ENCODE measurements around the gene ARHGAP19. TPM values are rescaled to one million over a fixed set of nuclear protein-coding genes. Genes with fewer than 3 reads are reported as not detected.

The ARHGAP19 gene
- total and polyA plus RNA-seq, 5 donors from 2014 or later = 4.4 to 12.9 (median 8.0) TPM

DNA sequence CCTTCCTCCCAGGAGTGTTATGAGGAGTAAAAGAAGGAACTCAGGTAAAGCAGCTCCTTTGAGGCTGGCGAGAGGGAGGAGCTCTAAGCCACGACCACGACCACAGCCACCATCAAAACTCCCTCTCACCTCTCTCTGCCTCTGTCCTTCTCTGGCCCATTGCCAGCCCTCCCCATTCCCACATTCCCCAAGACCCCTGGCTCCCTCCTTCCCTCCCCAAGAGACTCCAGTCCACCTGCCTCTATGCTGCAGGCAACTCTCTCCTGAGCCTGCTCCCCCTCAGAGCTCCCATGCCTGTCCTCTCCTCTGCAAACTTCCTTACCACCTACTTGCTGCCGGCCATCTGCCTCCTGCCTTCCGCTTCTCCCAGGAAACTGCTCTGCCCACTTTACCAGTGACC lies 116.2 kb downstream of the ARHGAP19 start:
- Mint-ChIP-seq H3K27ac (no peak overlapping the region), H3K9me3 (no peaks in the 10 kb centered on the region), H3K4me1 (peaks cover 0 to 1% (median 0%) of the 10 kb centered on the region in 4 donors), H3K4me3 (no peak overlapping the region), H3K27me3 (peaks cover 18% of the 10 kb centered on the region), H3K36me3 (no peaks in the 10 kb centered on the region)
- Histone ChIP-seq H3K27me3 (ENCODE audit: control insufficient read depth, insufficient read depth, low read length) (peaks cover 6% of the 10 kb centered on the region), H3K36me3 (ENCODE audit: control insufficient read depth, insufficient read depth, low read length) (no peaks in the 10 kb centered on the region), H3K9me3 (ENCODE audit: control insufficient read depth in 2 of 2, low read length in 2 of 2) (no peaks in the 10 kb centered on the region), H3K4me1 (ENCODE audit: control insufficient read depth, insufficient read depth, low read length, poor library complexity, severe bottlenecking) (no peaks in the 10 kb centered on the region), H3K4me3 (ENCODE audit: low read depth, low read length) (no peak overlapping the region), H3K27ac (ENCODE audit: insufficient read depth, low read length, poor library complexity, severe bottlenecking) (no peak overlapping the region)
- ATAC-seq (ENCODE audit: low read depth in 2 of 2) (no peak), DNase-seq (no peak)

DNA sequence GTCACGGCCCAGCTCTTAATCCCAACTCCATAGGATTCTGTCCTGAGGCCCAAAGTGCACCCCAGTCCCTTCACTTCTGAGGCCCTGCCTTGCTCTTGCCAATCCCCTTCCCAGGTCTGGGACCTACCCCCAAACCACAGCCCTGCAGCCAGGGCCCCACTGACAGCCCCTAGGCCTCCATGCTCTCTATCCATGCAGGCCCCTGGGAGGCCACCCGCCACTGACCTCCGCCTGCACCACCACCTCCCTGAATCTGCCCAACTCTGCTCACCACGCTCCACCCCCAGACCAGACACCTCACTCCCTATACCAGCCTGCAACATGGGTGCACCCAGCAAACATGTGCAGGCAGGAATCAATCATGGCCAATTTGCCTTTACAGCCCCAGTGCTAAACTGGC lies 116.9 kb downstream of the ARHGAP19 start:
- Histone ChIP-seq H3K4me1 (ENCODE audit: control insufficient read depth, insufficient read depth, low read length, poor library complexity, severe bottlenecking) (no peaks in the 10 kb centered on the region), H3K27ac (ENCODE audit: insufficient read depth, low read length, poor library complexity, severe bottlenecking) (no peak overlapping the region), H3K4me3 (ENCODE audit: low read depth, low read length) (no peak overlapping the region), H3K9me3 (ENCODE audit: control insufficient read depth in 2 of 2, low read length in 2 of 2) (no peaks in the 10 kb centered on the region), H3K36me3 (ENCODE audit: control insufficient read depth, insufficient read depth, low read length) (no peaks in the 10 kb centered on the region), H3K27me3 (ENCODE audit: control insufficient read depth, insufficient read depth, low read length) (peaks cover 6% of the 10 kb centered on the region)
- Mint-ChIP-seq H3K4me3 (no peak overlapping the region), H3K27me3 (peaks cover 11% of the 10 kb centered on the region), H3K27ac (peak overlapping the region in 1 of 3 donors; percentile 5), H3K9me3 (no peaks in the 10 kb centered on the region), H3K4me1 (peaks cover 0 to 2% (median 0%) of the 10 kb centered on the region in 4 donors), H3K36me3 (no peaks in the 10 kb centered on the region)
- ATAC-seq (ENCODE audit: low read depth in 2 of 2) (no peak), DNase-seq (no peak)

DNA sequence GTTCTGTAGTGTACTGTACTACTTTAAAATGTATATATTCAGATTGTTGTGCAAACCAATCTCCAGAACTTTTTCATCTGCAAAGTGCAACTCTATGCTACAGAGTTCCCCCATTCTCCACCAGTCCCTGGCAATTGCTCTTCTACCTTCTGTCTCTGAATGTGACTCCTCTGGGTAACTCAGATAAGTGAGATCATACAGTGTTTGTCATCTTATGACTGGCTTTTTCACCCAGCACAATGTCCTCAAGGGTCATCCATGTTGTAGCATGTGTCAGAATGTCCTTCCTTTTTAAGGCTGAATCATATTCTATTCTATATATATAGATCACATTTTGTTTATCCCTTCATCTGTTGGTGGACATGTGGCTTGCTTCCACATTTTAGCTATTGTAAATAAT lies 117.5 kb downstream of the ARHGAP19 start:
- H3K36me3 ChIP-seq (ENCODE audit: control insufficient read depth, insufficient read depth, low read length) = no peaks in the 10 kb centered on the region
- no peak overlapping the region for H3K27ac Mint-ChIP-seq
- H3K4me1 ChIP-seq (ENCODE audit: control insufficient read depth, insufficient read depth, low read length, poor library complexity, severe bottlenecking) = no peaks in the 10 kb centered on the region
- H3K4me3 ChIP-seq (ENCODE audit: low read depth, low read length) = no peak overlapping the region
- H3K36me3 Mint-ChIP-seq = no peaks in the 10 kb centered on the region
- H3K4me1 Mint-ChIP-seq = peaks cover 0 to 2% (median 0%) of the 10 kb centered on the region in 4 donors
- no peaks in the 10 kb centered on the region for H3K9me3 Mint-ChIP-seq
- DNase-seq = no peak
- no peak for ATAC-seq (ENCODE audit: low read depth in 2 of 2)
- no peak overlapping the region for H3K4me3 Mint-ChIP-seq
- H3K9me3 ChIP-seq (ENCODE audit: control insufficient read depth in 2 of 2, low read length in 2 of 2) = no peaks in the 10 kb centered on the region
- peaks cover 9% of the 10 kb centered on the region for H3K27me3 ChIP-seq (ENCODE audit: control insufficient read depth, insufficient read depth, low read length)
- no peak overlapping the region for H3K27ac ChIP-seq (ENCODE audit: insufficient read depth, low read length, poor library complexity, severe bottlenecking)
- H3K27me3 Mint-ChIP-seq = peaks cover 16% of the 10 kb centered on the region

DNA sequence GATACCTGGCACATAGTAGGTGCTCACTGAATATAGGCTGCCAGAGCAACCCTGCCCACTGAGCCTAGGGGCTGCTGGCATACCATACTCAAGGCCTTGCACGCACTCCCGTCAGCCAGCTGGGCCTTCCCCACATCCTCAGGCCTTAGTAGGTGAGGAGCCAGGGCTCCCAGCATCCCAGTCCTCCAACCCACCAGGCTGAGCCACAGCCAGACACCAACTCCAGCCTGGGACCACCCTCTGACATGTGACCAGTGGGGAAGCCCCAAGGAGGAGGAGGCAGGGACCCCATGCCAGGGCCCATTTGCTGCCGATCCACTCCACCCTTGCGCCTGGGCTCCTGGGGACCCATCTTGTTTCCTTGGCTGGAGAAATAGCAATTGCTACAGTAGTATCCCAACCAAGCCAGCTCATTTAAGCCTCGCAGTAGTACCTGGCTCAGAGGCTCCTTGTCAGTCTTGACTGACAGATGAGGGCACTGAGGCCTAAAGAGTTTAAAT lies 118.1 kb downstream of the ARHGAP19 start:
- Mint-ChIP-seq H3K27ac (no peak overlapping the region), H3K4me3 (no peak overlapping the region), H3K4me1 (peaks cover 0 to 2% (median 0%) of the 10 kb centered on the region in 4 donors), H3K27me3 (peaks cover 16% of the 10 kb centered on the region), H3K9me3 (no peaks in the 10 kb centered on the region), H3K36me3 (no peaks in the 10 kb centered on the region)
- ATAC-seq (ENCODE audit: low read depth in 2 of 2) (no peak), DNase-seq (no peak)
- H3K9me3 ChIP-seq (ENCODE audit: control insufficient read depth in 2 of 2, low read length in 2 of 2) = no peaks in the 10 kb centered on the region
- peaks cover 9% of the 10 kb centered on the region for H3K27me3 ChIP-seq (ENCODE audit: control insufficient read depth, insufficient read depth, low read length)
- no peak overlapping the region for H3K27ac ChIP-seq (ENCODE audit: insufficient read depth, low read length, poor library complexity, severe bottlenecking)
- no peaks in the 10 kb centered on the region for H3K4me1 ChIP-seq (ENCODE audit: control insufficient read depth, insufficient read depth, low read length, poor library complexity, severe bottlenecking)
- H3K36me3 ChIP-seq (ENCODE audit: control insufficient read depth, insufficient read depth, low read length) = no peaks in the 10 kb centered on the region
- no peak overlapping the region for H3K4me3 ChIP-seq (ENCODE audit: low read depth, low read length)

DNA sequence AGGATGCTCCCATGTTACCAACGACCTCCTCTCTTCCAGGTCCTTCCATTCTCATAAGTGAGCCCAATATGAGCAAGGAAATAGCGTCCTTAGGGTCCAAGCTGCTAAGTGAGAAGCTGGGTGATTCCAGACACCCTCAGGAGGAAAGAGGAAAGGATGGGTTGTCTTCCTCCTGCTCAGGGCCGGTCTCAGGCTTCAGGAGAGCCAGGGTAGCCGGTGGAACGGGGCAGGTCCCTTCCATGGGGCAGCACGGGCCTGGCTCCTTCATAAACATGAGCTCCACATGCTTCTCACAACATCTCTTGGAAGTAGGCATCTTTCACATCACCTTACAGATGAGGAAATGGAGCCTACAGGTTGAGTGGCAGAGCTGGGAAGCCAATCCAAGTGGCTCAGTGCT lies 119.4 kb downstream of the ARHGAP19 start:
- no peaks in the 10 kb centered on the region for H3K9me3 ChIP-seq (ENCODE audit: control insufficient read depth in 2 of 2, low read length in 2 of 2)
- peaks cover 7% of the 10 kb centered on the region for H3K27me3 ChIP-seq (ENCODE audit: control insufficient read depth, insufficient read depth, low read length)
- Mint-ChIP-seq H3K4me1 (peaks cover 0 to 2% (median 0%) of the 10 kb centered on the region in 4 donors), H3K4me3 (no peak overlapping the region), H3K27ac (no peak overlapping the region), H3K9me3 (no peaks in the 10 kb centered on the region), H3K36me3 (no peaks in the 10 kb centered on the region), H3K27me3 (peaks cover 17% of the 10 kb centered on the region)
- no peak for DNase-seq
- H3K4me3 ChIP-seq (ENCODE audit: low read depth, low read length) = no peak overlapping the region
- H3K27ac ChIP-seq (ENCODE audit: insufficient read depth, low read length, poor library complexity, severe bottlenecking) = no peak overlapping the region
- H3K4me1 ChIP-seq (ENCODE audit: control insufficient read depth, insufficient read depth, low read length, poor library complexity, severe bottlenecking) = no peaks in the 10 kb centered on the region
- no peaks in the 10 kb centered on the region for H3K36me3 ChIP-seq (ENCODE audit: control insufficient read depth, insufficient read depth, low read length)
- no peak for ATAC-seq (ENCODE audit: low read depth in 2 of 2)

Other genes with a start within 250 kb of the ARHGAP19 start
- gene SLIT1, start 106.7 kb downstream of the ARHGAP19 start, total RNA-seq = 0.32 TPM
- not detected for gene SLIT1, start 106.7 kb downstream of the ARHGAP19 start, polyA plus RNA-seq
- 28.2 TPM for gene FRAT1, start 26.6 kb upstream of the ARHGAP19 start, total RNA-seq
- gene FRAT1, start 26.6 kb upstream of the ARHGAP19 start, polyA plus RNA-seq = 1 to 10 TPM; 5.6 to 8.9 (median 6.4) TPM
- 28.0 TPM for gene FRAT2, start 42.1 kb upstream of the ARHGAP19 start, total RNA-seq
- 10 to 100 TPM in 3 of 4 donors, 1 to 10 TPM in 1; 8.8 to 17.2 (median 10.9) TPM for gene FRAT2, start 42.1 kb upstream of the ARHGAP19 start, polyA plus RNA-seq
- 82.0 TPM for gene RRP12, start 108.7 kb upstream of the ARHGAP19 start, total RNA-seq
- 1 to 10 TPM; 5.1 to 9.1 (median 7.3) TPM for gene RRP12, start 108.7 kb upstream of the ARHGAP19 start, polyA plus RNA-seq
- 98.8 TPM for gene PGAM1, start 133.6 kb upstream of the ARHGAP19 start, total RNA-seq
- gene PGAM1, start 133.6 kb upstream of the ARHGAP19 start, polyA plus RNA-seq = 100 to 1,000 TPM; 253 to 375 (median 298) TPM
- 42.2 TPM for gene EXOSC1, start 153.4 kb upstream of the ARHGAP19 start, total RNA-seq
- gene EXOSC1, start 153.4 kb upstream of the ARHGAP19 start, polyA plus RNA-seq = 100 to 1,000 TPM in 2 of 4 donors, 10 to 100 TPM in 2; 97.5 to 105 (median 101) TPM
- 17.1 TPM for gene ZDHHC16, start 153.5 kb upstream of the ARHGAP19 start, total RNA-seq
- gene ZDHHC16, start 153.5 kb upstream of the ARHGAP19 start, polyA plus RNA-seq = 10 to 100 TPM; 25.3 to 36.4 (median 28.5) TPM
- 59.6 TPM for gene MMS19, start 205.8 kb upstream of the ARHGAP19 start, total RNA-seq
- gene MMS19, start 205.8 kb upstream of the ARHGAP19 start, polyA plus RNA-seq = 10 to 100 TPM; 26.7 to 44.5 (median 34.8) TPM
- gene UBTD1, start 206.3 kb upstream of the ARHGAP19 start, total RNA-seq = 1.4 TPM
- gene UBTD1, start 206.3 kb upstream of the ARHGAP19 start, polyA plus RNA-seq = 1 to 10 TPM in 3 of 4 donors, under 1 TPM in 1; 0.22 to 2.2 (median 2.0) TPM